ENCODE results near the gene MYH9. TPM values are rescaled to one million over a fixed set of nuclear protein-coding genes. Genes with fewer than 3 reads are reported as not detected.

The MYH9 gene
- total and polyA plus RNA-seq, 2 donors (not counting 1 experiment from before 2014, with no cell fraction given), result 108 to 554 TPM

- DNase-seq, result peak; percentile 14
- Histone ChIP-seq H3K27me3 (replicated peaks in 1 of 4; ENCODE audit: control extremely low read depth in 1 of 4, control insufficient read depth in 3 of 4, insufficient read depth in 4 of 4, low read length in 3 of 4) (no peaks in the 10 kb centered on the region), H3K27ac (ENCODE audit: low read length in 2 of 2) (no peak overlapping the region), H3K36me3 (replicated peaks in 1 of 2; ENCODE audit: control extremely low read depth in 1 of 2, control insufficient read depth in 1 of 2, extremely low read depth in 1 of 2, insufficient read depth in 2 of 2, low read length in 1 of 2) (peaks cover 11 to 49% of the 10 kb centered on the region in 2 experiments), H3K9me3 (ENCODE audit: control extremely low read depth in 1 of 3, control insufficient read depth in 2 of 3, insufficient read depth in 1 of 3, low read length in 2 of 3) (no peaks in the 10 kb centered on the region), H3K9ac (ENCODE audit: low read length) (no peak overlapping the region), H4K20me1 (ENCODE audit: control insufficient read depth, insufficient read depth, low read length, poor library complexity, severe bottlenecking) (peaks cover 33% of the 10 kb centered on the region), H3K79me2 (ENCODE audit: control insufficient read depth, insufficient read depth, low read length) (no peaks in the 10 kb centered on the region), H3K4me3 (ENCODE audit: control extremely low read depth in 1 of 5, extremely low read depth in 1 of 5, insufficient read depth in 1 of 5, low read depth in 2 of 5, low read length in 4 of 5) (no peak overlapping the region), H3K4me1 (ENCODE audit: control insufficient read depth in 2 of 2, insufficient read depth in 2 of 2, low read length in 2 of 2) (peaks cover 9 to 13% of the 10 kb centered on the region in 2 donors), H3K4me2 (replicated peaks; ENCODE audit: low read depth, low read length, poor library complexity, severe bottlenecking) (no peak overlapping the region), H2AFZ (ENCODE audit: insufficient read depth, low read depth, low read length, poor library complexity, severe bottlenecking) (no peak overlapping the region)
- no peak for ATAC-seq (ENCODE audit: low read depth)
- no peaks in the 10 kb centered on the region for H3K27me3 Mint-ChIP-seq
- no peaks in the 10 kb centered on the region for H3K9me3 Mint-ChIP-seq (ENCODE audit: insufficient read depth)
- ChIA-PET CTCF (interaction anchor here (0.5 to 2.0 kb wide), 9 partner anchors 9 to 404 kb away, joined by 3 to 7 read pairs (median 4); no protein-coding TSS in a partner anchor), POLR2A (no interaction called here)
- WGBS (ENCODE audit: insufficient coverage), result 76% methylated on average over 6 of the region's 8 CpGs
- TF ChIP-seq EZH2 (IDR thresholded peaks at IDR 0.05; ENCODE audit: borderline replicate concordance, insufficient read depth, low read depth, low read length, poor library complexity, severe bottlenecking), result no peak
- TF ChIP-seq CTCF (IDR thresholded peaks at IDR 0.05), result no peak
- H3K27ac Mint-ChIP-seq, result no peak overlapping the region
- intact Hi-C loops (cut with micrococcal nuclease), result no loop called here
- H3K4me3 Mint-ChIP-seq, result no peak overlapping the region
- peaks cover 14% of the 10 kb centered on the region for H3K4me1 Mint-ChIP-seq
Observed at GRCh38 chr22:36280379-36280778, 107.4 kb downstream of the MYH9 start.

GRCh38 chr22:36279219-36279666 lies 108.5 kb downstream of the MYH9 start:
- peaks cover 9 to 13% of the 10 kb centered on the region in 2 donors for H3K4me1 ChIP-seq (ENCODE audit: control insufficient read depth in 2 of 2, insufficient read depth in 2 of 2, low read length in 2 of 2)
- ChIA-PET POLR2A (no interaction called here), CTCF (interaction anchor here (1.3 to 2.2 kb wide), 7 partner anchors 36 to 463 kb away, joined by 3 to 12 read pairs (median 5); partner anchors contain the start of gene APOL2)
- Mint-ChIP-seq H3K27me3 (no peaks in the 10 kb centered on the region), H3K4me1 (peaks cover 14% of the 10 kb centered on the region), H3K27ac (no peak overlapping the region), H3K9me3 (ENCODE audit: insufficient read depth) (no peaks in the 10 kb centered on the region), H3K4me3 (no peak overlapping the region)
- 96% methylated on average over 7 of the region's 8 CpGs for WGBS (ENCODE audit: insufficient coverage)
- peaks cover 10 to 38% of the 10 kb centered on the region in 2 experiments for H3K36me3 ChIP-seq (replicated peaks in 1 of 2; ENCODE audit: control extremely low read depth in 1 of 2, control insufficient read depth in 1 of 2, extremely low read depth in 1 of 2, insufficient read depth in 2 of 2, low read length in 1 of 2)
- TF ChIP-seq EZH2 (IDR thresholded peaks at IDR 0.05; ENCODE audit: borderline replicate concordance, insufficient read depth, low read depth, low read length, poor library complexity, severe bottlenecking) (no peak), CTCF (IDR thresholded peaks at IDR 0.05) (no peak)
- no peaks in the 10 kb centered on the region for H3K9me3 ChIP-seq (ENCODE audit: control extremely low read depth in 1 of 3, control insufficient read depth in 2 of 3, insufficient read depth in 1 of 3, low read length in 2 of 3)
- H4K20me1 ChIP-seq (ENCODE audit: control insufficient read depth, insufficient read depth, low read length, poor library complexity, severe bottlenecking), result peaks cover 21% of the 10 kb centered on the region
- no peak for ATAC-seq (ENCODE audit: low read depth)
- H2AFZ ChIP-seq (ENCODE audit: insufficient read depth, low read depth, low read length, poor library complexity, severe bottlenecking), result no peak overlapping the region
- intact Hi-C loops (cut with micrococcal nuclease), result loop anchor here (5.0 kb wide), 1 partner anchor 42 kb away; the partner anchor contains the start of gene APOL2
- no peak for DNase-seq
- H3K4me2 ChIP-seq (replicated peaks; ENCODE audit: low read depth, low read length, poor library complexity, severe bottlenecking), result no peak overlapping the region
- no peaks in the 10 kb centered on the region for H3K27me3 ChIP-seq (replicated peaks in 1 of 4; ENCODE audit: control extremely low read depth in 1 of 4, control insufficient read depth in 3 of 4, insufficient read depth in 4 of 4, low read length in 3 of 4)
- no peak overlapping the region for H3K4me3 ChIP-seq (ENCODE audit: control extremely low read depth in 1 of 5, extremely low read depth in 1 of 5, insufficient read depth in 1 of 5, low read depth in 2 of 5, low read length in 4 of 5)
- H3K79me2 ChIP-seq (ENCODE audit: control insufficient read depth, insufficient read depth, low read length), result no peaks in the 10 kb centered on the region
- H3K27ac ChIP-seq (ENCODE audit: low read length in 2 of 2), result no peak overlapping the region
- H3K9ac ChIP-seq (ENCODE audit: low read length), result no peak overlapping the region
